Amniotic stem cell (primary cell): Measurements from ENCODE around the gene CCL22.
"Not testable (repeated sequence)": the region's sequence is repeated elsewhere in the genome, so short reads cannot be mapped to it uniquely, and the experiment has no call there.

Source experiments
- DNase-seq: peaks from one replicate; lab custom pipeline; 2025; lab: John Stamatoyannopoulos, UW

The CCL22 gene

DNA sequence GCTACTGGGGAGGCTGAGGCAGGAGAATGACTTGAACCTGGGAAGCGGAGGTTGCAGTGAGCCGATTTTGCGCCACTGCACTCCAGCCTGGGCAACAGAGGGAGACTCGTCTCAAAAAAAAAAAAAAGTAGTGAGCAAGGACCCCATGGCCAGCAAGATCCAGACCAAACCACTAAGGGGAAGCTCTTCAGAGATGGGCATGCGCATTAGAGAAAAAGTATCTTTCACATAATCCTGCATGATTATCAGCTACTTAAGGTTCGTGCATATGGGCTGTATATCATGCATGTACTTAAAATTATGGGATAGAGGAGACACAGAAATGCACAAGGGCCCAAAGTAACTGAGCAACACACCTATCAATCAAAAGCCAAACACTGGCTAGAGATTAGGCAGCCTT, 10.7 kb upstream of the CCL22 start:
- no peak for DNase-seq

DNA sequence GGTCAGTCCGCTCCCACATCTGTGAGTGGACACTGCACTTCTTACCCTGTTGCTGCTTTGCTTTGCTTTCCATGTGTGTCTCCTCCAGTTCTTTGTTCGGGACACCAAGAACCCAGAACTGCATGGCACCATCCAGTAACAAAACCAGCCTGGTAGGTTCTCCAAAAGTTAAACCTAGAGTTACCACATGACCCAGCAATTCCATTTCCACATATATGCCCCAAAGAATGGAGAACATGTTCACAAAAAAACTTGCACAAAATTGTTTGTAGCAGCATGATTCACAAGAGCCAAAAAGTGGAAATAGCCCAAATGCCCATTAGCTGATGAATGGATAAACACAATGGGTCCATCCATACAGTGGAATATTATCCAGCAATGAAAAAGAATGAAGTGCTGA, 10.3 kb upstream of the CCL22 start:
- no peak for DNase-seq

DNA sequence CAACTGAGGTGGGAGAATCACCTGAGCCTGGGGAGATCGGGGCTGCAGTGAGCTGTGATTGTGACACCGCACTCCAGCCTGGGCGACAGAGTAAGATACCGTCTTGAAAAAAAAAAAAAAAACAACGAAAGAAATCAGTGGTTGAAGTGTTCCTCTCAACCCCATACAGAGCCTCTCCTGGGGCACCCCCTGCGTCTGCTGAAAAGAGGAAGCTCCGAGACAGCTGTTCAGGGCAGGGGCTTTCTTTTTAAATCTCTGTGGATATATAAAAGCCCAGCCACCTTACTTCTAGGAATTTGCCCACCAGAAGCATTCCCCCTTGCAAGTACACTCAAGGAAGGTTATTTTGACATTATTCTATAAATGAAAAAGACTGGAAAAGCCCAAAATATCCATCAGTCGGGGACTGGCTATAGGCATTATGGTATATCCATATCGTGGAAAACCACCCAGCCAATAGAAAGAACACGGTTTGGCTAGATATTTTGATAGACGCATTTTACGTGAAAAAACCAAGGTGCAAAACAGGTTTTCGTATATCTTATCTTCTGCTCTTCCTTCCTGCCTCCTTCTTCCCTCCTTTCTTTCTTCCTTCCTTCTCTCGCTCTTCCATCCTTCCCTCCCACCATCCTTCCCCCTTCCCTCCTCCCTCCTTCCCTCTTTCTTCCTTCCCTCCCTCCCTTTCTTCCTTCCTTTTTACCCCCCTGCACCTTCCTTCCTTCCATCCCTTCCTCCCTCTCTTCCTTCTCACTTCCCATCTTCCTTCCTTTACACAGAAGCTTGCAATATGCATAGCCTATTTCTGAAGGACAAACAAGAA, 9.2 kb upstream of the CCL22 start:
- DNase-seq: no peak

DNA sequence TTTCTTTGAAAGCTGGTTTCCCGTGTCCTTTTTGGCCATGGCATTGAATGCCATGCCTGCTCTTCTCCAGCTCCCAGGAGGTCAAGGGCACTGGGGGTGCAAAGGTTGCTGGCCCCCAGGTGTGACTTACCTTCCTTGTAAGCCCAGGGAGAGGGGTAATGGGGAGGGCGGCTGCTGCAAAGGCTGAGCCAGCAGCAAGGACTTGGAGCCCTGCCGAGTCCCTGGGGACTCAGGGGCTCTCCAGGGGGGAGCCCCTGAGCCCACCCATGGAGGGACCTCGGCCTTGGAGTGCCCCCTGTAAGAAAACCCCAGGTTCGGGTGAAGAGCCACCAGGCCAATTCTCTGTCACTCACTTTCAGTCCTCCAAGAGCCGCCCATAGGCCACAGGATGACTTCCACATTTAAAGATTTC, 5.9 kb upstream of the CCL22 start:
- no peak for DNase-seq

DNA sequence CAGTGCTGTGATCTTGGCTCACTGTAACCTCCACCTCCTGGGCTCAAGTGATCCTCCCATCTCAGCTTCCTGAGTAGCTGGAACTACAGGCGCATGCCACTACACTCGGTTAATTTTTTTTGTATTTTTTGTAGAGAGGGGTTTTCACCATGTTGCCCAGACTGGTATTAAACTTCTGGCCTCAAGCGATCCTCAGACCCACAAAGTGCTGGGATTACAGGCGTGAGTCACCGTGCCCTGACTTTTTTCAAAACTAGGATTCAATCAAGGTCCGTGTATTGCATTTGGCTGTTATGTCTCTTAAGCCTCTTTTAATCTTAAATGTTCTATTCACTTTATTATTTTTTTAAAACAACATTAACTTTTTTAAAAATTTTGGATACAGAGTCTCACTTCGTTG, 4.3 kb upstream of the CCL22 start:
- DNase-seq: no peak

DNA sequence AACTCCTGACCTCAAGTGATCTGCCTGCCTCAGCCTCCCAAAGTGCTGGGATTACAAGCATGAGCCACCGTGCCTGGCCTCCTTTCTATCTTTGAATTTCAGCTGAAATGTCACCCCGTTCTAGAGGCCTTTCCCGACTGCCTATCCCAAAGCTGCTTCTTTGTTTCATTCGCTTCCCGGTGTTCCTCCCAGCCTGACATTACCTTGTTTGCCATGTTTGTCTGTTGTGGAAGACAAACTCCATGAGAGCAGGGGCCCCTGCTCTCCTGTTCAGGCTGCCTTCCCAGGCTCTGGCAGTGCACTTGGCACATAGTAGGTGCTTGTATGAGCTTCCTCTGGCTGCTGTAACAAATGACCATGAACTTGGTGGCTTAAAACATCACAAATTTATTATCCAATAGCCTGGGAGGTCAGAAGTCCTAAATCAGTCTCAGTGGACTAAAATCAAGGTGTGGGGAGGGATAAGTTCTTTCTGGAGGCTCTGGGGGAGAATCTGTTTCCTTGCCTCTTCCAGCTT, 2.6 kb upstream of the CCL22 start:
- DNase-seq: no peak

DNA sequence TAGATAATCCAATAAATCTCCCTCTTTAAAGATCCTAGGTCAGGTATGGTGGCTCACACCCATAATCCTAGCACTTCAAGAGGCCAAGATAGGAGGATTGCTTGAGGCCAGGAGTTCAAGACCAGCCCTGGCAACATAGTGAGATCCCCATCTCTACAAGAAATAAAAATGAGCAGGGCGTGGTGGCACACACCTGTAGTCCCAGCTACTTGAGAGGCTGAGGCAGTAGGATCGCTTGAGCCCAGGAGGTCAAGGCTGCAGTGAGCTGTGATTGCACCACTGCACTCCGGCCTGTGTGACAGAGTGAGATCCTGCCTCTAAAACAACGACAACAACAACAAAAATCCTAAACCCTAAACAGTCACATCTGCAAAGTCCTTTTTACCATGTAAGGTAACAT, 2.0 kb upstream of the CCL22 start:
- no peak for DNase-seq

DNA sequence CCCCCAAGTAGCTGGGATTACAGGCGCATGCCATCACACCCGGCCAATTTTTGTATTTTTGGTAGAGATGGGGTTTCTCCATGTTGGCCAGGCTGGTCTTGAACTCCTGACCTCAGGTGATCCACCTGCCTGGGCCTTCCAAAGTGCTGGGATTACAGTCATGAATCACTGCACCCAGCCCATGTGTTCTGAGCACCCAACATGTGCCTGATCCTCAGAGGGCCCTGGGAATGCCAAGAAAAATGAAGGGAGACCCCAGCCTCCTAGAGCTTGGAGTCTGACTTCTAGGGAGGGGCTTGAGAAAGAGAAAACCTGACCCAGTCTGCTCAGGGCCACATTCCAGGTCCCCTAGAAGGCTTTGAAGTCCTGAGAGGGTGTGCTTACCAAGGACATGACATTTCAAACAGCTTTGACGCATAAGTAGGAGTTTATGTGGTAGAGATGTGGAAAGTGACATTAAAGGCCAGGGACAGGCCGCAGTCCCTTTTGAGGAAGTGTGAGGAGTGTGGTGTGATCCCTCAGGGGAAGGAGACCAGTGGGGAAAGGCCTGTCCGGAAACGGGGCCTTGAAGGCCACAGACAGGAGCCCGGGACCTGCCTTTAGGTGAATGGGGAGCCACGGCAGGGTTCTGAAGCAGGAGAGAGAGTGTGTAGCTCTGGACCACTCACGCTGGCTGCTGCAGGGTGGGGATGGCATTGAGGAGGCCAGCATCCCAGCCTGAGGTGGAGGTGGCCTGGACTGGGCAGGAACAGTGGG, 1.1 kb upstream of the CCL22 start:
- DNase-seq: no peak

DNA sequence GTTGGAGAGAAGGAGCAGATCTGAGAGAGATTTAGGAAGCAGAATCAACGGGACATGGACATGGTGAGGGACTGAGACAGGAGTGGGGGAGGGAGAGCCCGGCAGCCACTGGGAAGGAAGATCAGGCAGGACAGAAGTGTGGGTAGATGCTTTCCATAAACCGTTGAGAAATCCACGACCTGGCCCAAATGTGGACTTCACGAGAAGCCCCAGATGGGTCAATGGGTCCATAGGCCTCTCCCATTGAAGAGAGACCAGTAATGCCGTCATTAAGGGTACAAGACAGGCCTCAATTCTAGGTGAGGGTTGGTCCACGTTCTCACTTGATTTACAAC, 530 bp upstream of the CCL22 start:
- DNase-seq: no peak

DNA sequence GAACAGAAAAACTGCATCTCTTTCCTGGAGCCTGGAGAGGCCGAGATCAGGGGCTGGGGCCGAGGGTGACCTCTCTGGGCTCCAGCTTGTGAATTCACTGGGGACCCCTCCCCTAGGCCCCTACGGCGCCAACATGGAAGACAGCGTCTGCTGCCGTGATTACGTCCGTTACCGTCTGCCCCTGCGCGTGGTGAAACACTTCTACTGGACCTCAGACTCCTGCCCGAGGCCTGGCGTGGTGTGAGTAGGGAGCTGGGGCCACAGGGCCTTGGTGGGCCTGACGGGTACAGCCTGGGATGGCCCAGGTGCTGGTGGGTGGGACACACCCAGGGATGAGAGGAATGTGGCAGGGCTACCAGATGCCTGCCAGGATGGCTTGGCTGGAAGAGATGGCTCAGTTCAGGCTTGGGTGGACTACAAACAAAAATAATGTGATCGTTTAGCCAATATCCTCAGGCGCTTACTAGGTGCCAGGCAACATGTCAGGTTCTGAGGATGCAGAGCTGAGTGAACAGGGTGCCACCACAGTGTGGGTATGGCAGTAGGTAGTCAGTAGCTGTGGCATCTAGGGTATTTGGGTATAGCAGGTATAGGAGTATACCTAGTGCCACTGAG, 1.8 kb downstream of the CCL22 start:
- no peak for DNase-seq

DNA sequence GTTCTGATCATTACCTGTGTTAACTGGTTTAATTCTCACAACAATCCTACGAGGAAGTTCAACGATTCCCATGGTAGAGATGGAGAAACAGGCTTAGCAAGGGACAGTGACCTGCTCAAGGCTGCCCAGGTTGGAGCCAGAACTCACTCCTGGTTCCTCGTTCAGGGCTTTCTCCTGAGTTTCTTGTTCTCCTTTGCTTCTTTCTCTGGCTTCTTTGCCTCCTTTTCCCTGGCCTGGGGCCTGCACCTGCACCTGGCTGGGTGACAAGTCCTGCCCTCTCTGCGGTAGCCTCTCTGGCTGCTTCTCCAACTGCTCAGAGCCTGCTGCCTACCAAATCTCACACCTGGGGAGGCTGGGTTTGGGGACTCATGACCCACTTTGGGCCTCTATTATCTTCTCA, 2.8 kb downstream of the CCL22 start:
- DNase-seq: no peak

DNA sequence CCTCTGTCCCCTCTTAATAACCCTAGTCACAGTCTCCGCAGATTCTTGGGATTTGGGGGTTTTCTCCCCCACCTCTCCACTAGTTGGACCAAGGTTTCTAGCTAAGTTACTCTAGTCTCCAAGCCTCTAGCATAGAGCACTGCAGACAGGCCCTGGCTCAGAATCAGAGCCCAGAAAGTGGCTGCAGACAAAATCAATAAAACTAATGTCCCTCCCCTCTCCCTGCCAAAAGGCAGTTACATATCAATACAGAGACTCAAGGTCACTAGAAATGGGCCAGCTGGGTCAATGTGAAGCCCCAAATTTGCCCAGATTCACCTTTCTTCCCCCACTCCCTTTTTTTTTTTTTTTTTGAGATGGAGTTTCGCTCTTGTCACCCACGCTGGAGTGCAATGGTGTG, 5.6 kb downstream of the CCL22 start:
- DNase-seq: no peak

DNA sequence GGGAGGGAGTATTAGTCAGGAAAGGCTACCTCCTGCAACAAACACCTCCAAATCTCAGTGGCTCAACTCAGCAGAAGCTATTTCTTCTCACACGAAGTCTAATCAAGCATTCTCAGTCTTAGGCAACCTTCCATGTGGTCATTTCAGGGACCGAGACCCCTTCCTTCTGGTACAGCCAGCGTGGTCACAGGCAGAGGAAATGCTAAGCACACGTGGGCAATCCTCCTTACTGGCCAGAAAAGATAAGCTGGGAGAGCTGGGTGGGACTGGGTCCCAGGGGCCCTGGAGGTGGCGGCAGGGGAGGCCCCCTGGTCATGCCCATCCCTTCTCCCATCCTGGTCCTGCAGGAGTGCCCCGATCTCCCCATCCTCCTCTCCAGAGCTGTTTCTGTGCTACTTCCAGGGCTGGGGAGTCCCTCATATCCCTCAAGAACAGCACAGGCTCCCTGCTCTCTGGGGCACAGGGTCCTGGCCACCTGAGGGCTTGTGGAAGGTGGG, 8.0 kb downstream of the CCL22 start:
- DNase-seq: no peak

DNA sequence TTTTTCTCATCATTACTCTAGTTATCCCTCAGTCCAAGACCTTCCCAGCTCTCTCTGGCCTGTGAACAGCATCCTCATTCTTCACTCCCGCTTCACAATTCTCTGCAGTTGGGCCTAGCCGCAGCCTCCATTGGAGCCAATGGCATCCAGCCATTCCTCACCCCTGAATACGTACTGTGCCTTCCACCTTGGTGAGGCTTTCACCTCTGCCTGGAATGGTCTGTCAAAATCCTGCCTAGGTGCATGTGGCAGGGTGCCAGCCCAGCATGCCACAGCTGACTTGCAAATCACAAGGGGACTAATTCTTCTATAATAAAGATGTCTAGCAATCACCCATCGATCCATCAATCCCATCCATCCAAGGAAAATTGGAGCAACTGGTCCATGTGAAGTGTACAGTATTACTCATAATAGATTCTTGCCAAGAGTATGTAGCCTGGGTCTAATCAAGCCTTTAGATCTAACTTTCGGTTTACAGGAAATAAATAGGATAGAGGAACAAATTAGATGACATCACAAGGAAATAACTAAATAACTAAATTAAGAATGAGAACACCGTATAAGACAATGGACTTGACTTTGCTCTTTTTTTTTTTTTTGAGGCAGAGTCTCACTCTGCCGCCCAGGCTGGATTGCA, 8.7 kb downstream of the CCL22 start:
- no peak for DNase-seq

DNA sequence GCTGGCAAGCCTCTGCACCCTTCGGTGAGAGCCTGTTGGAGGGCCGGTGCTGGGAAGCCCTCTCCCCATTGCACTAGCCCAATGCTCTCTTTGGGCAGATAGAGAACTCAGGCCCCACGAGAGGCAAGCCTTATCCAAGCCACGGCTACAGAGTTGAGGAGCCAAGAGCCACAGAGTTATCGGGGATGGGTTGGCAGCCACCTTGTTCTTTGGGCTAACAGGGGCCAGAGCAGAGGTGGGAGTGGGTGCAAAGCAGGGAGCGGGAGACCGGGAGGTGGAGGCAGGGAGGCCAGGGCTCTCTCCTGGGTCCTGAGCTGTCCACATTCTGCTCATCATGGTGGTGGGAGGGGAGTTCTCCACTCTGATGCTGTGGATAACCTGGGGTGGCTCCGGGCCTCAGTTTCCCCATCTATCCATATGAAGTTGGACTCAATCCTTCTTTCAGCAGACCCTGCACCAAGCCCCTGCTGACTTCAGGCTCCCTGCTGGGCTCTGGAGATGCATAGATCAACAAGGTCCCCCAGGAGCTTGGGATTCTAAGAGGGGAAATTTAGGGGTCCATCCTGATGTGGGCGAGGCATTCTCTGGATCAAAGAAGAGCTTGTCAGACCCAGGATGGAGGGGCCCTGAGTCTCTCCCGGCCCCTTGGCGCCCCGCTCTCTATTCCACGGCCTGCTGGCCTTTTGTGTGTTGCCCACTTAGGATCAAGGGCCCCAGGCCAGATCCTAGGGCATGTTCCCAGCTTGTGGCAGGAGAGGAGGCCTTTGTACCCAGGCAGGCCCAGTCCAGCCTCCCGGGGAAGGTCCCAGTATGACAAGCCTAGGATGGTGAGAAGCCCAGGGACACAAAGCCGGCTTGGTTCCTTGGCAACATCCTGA, 13.2 kb downstream of the CCL22 start:
- no peak for DNase-seq

DNA sequence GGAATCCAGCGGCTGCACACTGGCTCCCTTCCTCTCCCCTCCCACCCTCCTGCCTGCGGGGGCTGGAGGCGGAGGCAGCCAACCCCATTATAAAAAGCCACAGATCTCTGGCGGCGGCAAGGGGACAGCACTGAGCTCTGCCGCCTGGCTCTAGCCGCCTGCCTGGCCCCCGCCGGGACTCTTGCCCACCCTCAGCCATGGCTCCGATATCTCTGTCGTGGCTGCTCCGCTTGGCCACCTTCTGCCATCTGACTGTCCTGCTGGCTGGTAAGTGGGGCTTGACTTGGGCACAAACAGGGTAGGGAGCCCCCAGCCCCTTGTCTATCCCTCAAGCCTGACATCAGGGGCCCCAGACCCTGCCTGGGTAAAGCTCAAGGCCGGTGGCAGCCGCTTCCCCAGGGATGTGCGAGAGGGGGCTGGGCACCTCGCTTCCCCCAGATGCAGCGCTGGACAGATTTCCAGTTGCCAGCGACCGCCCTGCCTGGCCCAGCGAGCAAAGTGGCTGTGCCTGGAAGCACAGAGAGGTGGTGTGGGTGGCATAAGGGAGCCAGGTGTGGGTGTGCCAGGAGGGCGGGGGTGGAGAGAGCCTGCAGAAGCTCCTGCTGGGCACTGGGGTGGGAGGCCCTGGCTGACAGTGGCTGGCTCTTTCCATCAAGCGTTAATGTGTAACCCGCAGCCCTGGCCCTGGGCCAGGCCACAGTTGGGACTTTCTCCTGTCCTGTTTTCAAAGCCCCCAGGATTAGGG, 14.0 kb downstream of the CCL22 start, which contains the start of gene CX3CL1:
TSS of gene CX3CL1 (plus strand) at position 119 of the 745 bp plus-strand sequence. CDS start at position 198, 79 bp downstream.
- DNase-seq: no peak

DNA sequence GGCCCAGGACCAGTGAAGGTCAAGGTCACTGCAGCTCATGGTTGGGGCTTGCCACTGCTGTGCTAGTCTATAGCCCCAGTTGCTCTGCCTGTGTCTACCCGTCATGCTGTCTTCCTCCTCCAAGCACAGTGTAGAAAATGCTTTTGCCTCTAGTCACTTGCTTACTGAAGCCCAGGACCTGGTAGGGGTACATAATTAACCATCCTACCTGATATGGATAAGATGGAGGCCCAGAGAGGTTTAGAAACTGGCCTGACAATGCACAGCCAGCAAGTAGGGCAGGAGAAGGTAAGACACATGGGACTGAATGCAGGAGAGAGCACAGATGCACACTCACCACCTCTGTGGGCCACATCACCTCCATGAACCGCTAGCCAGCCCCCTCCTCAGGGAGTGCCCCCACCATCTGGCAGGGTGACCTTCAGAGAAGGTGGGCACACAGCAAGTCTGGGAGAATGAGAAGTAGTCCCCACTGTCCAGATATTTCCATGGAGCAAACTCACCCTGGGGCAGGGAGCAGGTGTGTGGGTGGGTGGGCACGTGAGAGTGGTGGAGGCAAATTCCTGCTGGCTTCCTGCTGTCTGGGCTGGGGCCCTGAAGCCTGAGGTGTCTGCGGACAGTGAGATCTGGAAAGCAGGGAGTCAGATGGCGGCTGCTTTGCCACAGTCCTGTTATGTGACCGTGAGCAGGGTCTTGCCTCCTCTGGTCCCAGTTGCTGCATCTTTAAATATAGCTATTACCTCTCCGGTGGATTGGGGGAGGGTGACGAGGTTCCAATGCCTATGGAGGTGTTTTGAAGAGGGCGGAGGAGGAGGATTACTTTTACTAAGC, 14.7 kb downstream of the CCL22 start:
- DNase-seq: no peak

DNA sequence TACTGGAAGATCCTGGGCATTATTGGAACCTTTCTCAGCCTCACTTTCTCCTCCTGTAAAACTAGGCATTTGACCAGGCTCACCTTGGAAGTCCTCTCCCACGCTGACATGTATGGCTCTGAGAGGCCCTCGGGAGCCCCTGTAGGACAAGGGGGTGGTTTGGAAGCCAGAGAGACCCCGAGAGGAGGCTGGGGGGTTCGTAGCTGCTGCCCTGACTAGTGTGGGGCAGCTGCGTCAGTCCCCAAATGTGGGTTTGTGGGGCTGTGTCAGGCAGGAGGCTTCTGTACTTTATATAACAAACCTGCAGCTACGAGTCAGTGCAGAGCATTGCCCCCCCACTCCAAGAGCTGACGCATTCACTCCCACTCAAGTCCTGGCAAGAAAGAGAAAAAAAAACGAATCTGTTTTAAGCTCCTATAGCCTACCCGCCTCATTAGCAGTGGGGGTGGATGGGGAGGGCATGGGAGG, 15.5 kb downstream of the CCL22 start:
- DNase-seq: no peak

DNA sequence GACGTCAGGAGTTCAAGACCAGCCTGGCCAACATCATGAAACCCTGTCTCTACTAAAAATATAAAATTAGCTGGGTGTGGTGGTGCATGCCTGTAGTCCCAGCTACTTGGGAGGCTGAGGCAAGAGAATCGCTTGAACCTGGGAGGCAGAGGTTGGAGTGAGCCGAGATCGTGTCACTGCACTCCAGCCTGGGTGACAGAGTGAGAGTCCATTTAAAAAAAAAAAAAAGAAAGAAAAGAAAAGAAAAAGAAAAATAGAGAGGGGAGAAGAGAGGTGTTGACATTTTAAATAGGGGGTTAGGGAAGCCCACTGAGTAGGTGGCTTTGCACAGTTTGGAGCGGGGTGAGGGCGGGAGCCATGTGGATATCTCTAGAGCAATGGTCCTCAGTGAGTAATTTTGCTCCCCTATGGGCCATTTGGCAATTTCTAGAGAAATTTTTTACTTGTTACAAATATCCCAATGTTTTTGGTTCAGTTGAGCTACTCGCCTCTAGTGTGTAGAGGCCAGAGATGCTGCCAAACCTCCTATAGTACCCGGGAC, 16.4 kb downstream of the CCL22 start:
- not testable (repeated sequence) for DNase-seq
